K562 (cell line): ENCODE results near the gene ATP5PO. TPM values are rescaled to one million over a fixed set of nuclear protein-coding genes. Genes with fewer than 3 reads are reported as not detected.
A peak's percentile ranks its signal among the peaks of the same experiment; 100 is the strongest.

ENCODE experiments used
- ATAC-seq: fragments of 200-7000 bp; cut with Tn5 transposase; 3 replicates; pipeline ENCODE4 v1.9.1; 2020; ENCODE audit warnings: moderate library complexity
- BruUV-seq: library from RNA; stranded (reverse); fragments of 400-500 nt; replicated peaks from 2 replicates; lab custom pipeline; 2021; lab: Mats Ljungman, UMichigan
- CTCF ChIA-PET: fragments of 300-600 bp; formaldehyde crosslinking; extraction: SDS; loops from one replicate; lab custom pipeline; 2021; ENCODE audit warnings: low intra/inter-chr PET ratio; lab: Yijun Ruan, JAX
- POLR2A ChIA-PET: fragments of 300-600, 350-650 bp; sonication (Branson Sonifier 250); formaldehyde crosslinking; extraction: SDS; loops from one replicate; lab custom pipeline; 2021; ENCODE audit warnings: antibody characterized with exemption, inconsistent platforms; lab: Yijun Ruan, JAX
- DNase-seq, 4 experiments: peaks; one replicate each; pipeline versions ENCODE4 v3.0.0 to v3.0.0-alpha.2; 2011 to 2018; ENCODE audit warnings: low spot score in 3 of 4, mixed read lengths in 3 of 4; ENCODE audit errors: extremely low read depth in 1 of 4
- FAIRE-seq: peaks from 2 replicates; lab custom pipeline; 2011; peaks lifted over from hg19 to GRCh38; lab: Jason Lieb, UNC
- H2AFZ ChIP-seq: 2 replicates; pipeline ENCODE4 v1.6.0; 2011; ENCODE audit warnings: low read depth, low read length, control low read depth, inconsistent platforms
- H3K27ac ChIP-seq: fragments of 200-600 bp; 3 replicates; pipeline ENCODE4 v1.8.0; 2011; ENCODE audit warnings: low read depth, mild to moderate bottlenecking, control low read depth, inconsistent platforms, low read length, moderate library complexity, mixed read lengths; ENCODE audit errors: extremely low read depth
- H3K27me3 ChIP-seq, 2 experiments: fragments of 300-600 bp in 1 of 2; 2 replicates in 1 of 2; 3 replicates in 1 of 2; pipeline versions ENCODE4 v1.6.0 to v1.8.0; 2011; ENCODE audit warnings: inconsistent platforms in 2 of 2, low read length in 2 of 2, mild to moderate bottlenecking in 1 of 2, mixed read lengths in 1 of 2, moderate library complexity in 1 of 2; ENCODE audit not compliant: control insufficient read depth in 2 of 2, insufficient read depth in 2 of 2
- H3K36me3 ChIP-seq: fragments of 300-600 bp; 3 replicates; pipeline ENCODE4 v1.8.0; 2011; ENCODE audit warnings: mild to moderate bottlenecking, low read length, inconsistent platforms; ENCODE audit not compliant: control insufficient read depth, insufficient read depth
- H3K4me1 ChIP-seq, 2 experiments: fragments of 200-600 bp in 1 of 2; replicated peaks in 1 of 2; 2 replicates in 1 of 2; 3 replicates in 1 of 2; pipeline versions ENCODE4 v1.5.1 to v1.8.0; 2011; ENCODE audit warnings: inconsistent platforms in 2 of 2, low read length in 2 of 2, mild to moderate bottlenecking in 1 of 2, mixed read lengths in 1 of 2, moderate library complexity in 1 of 2; ENCODE audit not compliant: control insufficient read depth in 2 of 2, insufficient read depth in 2 of 2
- H3K4me2 ChIP-seq: 2 replicates; pipeline ENCODE4 v1.6.1; 2011; ENCODE audit warnings: low read length, control low read depth, inconsistent platforms, mixed read lengths; ENCODE audit not compliant: insufficient read depth
- H3K4me3 ChIP-seq: fragments of 200-600 bp; sonication (generic), shearing (Covaris generic); 2 replicates; pipeline ENCODE4 v1.5.1; 2016; ENCODE audit warnings: control low read depth, inconsistent platforms
- H3K79me2 ChIP-seq: fragments of 200-600 bp; 3 replicates; pipeline ENCODE4 v1.8.0; 2011; ENCODE audit warnings: low read length, inconsistent platforms; ENCODE audit not compliant: control insufficient read depth, insufficient read depth
- H3K9ac ChIP-seq, 2 experiments: 2 replicates each; pipeline versions ENCODE4 v1.6.0 to v1.6.1; 2011; ENCODE audit warnings: low read depth in 2 of 2, low read length in 2 of 2, control low read depth in 1 of 2, inconsistent platforms in 1 of 2, mild to moderate bottlenecking in 1 of 2, mixed read lengths in 1 of 2; ENCODE audit not compliant: insufficient read depth in 1 of 2
- H3K9me1 ChIP-seq: one replicate; pipeline ENCODE4 v1.6.0; 2011; ENCODE audit warnings: inconsistent platforms, mild to moderate bottlenecking, low read length, moderate library complexity; ENCODE audit not compliant: control insufficient read depth, insufficient read depth
- H3K9me3 ChIP-seq: replicated peaks from 2 replicates; pipeline ENCODE4 v1.5.1; 2011; ENCODE audit warnings: low read depth, low read length, inconsistent platforms; ENCODE audit not compliant: control insufficient read depth, insufficient read depth
- H4K20me1 ChIP-seq: replicated peaks from 2 replicates; pipeline ENCODE4 v1.6.1; 2011; ENCODE audit warnings: low read length, inconsistent platforms, mixed read lengths; ENCODE audit not compliant: control insufficient read depth, insufficient read depth
- FOS ChIP-seq: IDR thresholded peaks from 3 replicates; pipeline ENCODE4 v1.6.1; 2011; ENCODE audit not compliant: insufficient read length; ENCODE audit errors: extremely low read depth
- ILF3 ChIP-seq: fragments of 450-650 bp; IDR thresholded peaks from 2 replicates; pipeline ENCODE4 v1.6.1; 2018; ENCODE audit warnings: antibody characterized with exemption, mild to moderate bottlenecking, moderate library complexity, borderline replicate concordance
- IRF2 ChIP-seq: sonication (generic); formaldehyde crosslinking; IDR thresholded peaks from 2 replicates; pipeline ENCODE4 v1.8.1; 2022; ENCODE audit warnings: mild to moderate bottlenecking, missing genetic modification reagents
- TBP ChIP-seq: optimal IDR thresholded peaks from 2 replicates; pipeline ENCODE3; 2011; ENCODE audit warnings: low read depth, low read length, improper control_type of control experiment
- ZNF408 ChIP-seq: fragments of 250-450 bp; sonication (Bioruptor Pico); IDR thresholded peaks from 2 replicates; pipeline ENCODE4 v1.4.0; 2020; ENCODE audit warnings: low read depth, mild to moderate bottlenecking, moderate library complexity
- WGBS: fragments of 100-300 bp; shearing (Covaris generic); methylation state at CpG from one replicate; pipeline ENCODE4 v1.1.6; 2016; ENCODE audit warnings: low coverage, mixed read lengths; ENCODE audit not compliant: insufficient coverage; ENCODE audit errors: missing lambda C conversion rate; 5-methylcytosine and 5-hydroxymethylcytosine counted together
- in situ Hi-C: fragments of 300-500 bp; cut with MboI; formaldehyde crosslinking; loops from 4 replicates; pipeline ENCODE4 v1.15.0; 2018; ENCODE audit warnings: inconsistent platforms, mixed read lengths
- intact Hi-C: fragments of 100-400 bp; cut with micrococcal nuclease; formaldehyde crosslinking; loops from 2 replicates; pipeline ENCODE4 v1.14.2; 2022
- polyA plus RNA-seq, 8 experiments: library from polyadenylated mRNA; depleted of rRNA in 4 of 8; stranded (reverse) in 5 of 8; unstranded in 3 of 8; fragments of >200 nt; fragmentation: Nextera tagmentation in 2 of 8; fragmentation: Illumina TruSeq in 1 of 8; extraction: Ambion mirVana in 2 of 8; extraction: Trizol in 1 of 8; gene quantifications; 2 replicates each; pipeline versions ENCODE4 v1.2.1 to v1.2.3, GENCODE V29; 2011 to 2014; ENCODE audit warnings: inconsistent platforms in 1 of 8, missing spikeins in 1 of 8
- total RNA-seq, 7 experiments: library from RNA; depleted of rRNA in 6 of 7; stranded (reverse); fragments of >200 nt in 6 of 7; fragmentation: Illumina TruSeq in 2 of 7; extraction: Trizol in 2 of 7; gene quantifications; 2 replicates each; pipeline versions ENCODE4 v1.2.1 to v1.2.3, GENCODE V29; 2011 to 2021; ENCODE audit warnings: low replicate concordance in 1 of 7
- TF ChIP-seq, protein P1 (sequence below): fragments of 250-450 bp; sonication (Bioruptor Pico); IDR thresholded peaks from 2 replicates; pipeline ENCODE4 v1.5.0; 2021; ENCODE audit warnings: mild to moderate bottlenecking, moderate library complexity
- TF ChIP-seq, protein P2 (sequence below): fragments of 250-450 bp; sonication (Bioruptor Pico); IDR thresholded peaks from 2 replicates; pipeline ENCODE4 v1.4.0; 2020; ENCODE audit warnings: mild to moderate bottlenecking

ATP5PO gene
- total and polyA plus RNA-seq, 9 of the 15 experiments (the other 6 are each of a cell fraction or from before 2014, with no cell fraction given): 367 to 2,722 (median 808) TPM

DNA sequence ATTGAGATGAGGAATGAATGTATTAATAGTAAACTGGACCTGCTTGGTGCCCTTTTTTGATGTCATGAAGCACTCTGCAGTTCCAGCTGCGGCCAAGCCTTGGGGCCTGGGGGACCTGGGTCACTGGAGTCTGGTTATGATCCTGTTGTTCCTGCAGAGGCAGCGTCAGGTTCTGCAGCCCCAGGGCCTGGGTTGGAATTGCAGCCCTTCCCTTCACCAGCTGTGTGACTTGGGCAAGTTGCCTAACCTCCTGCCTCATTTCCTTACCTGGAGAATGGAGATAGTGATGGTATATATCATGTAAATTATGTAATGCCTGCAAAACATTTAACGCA is 9.1 kb upstream of the ATP5PO start:
- Histone ChIP-seq H4K20me1 (no peaks in the 10 kb centered on the region), H3K27ac (no peak overlapping the region), H3K4me3 (no peak overlapping the region), H3K9me1 (no peaks in the 10 kb centered on the region), H3K27me3 (peaks cover 0 to 6% of the 10 kb centered on the region in 2 experiments; a peak in 1 of 5 replicates), H3K4me2 (no peak overlapping the region), H3K4me1 (peaks cover 0 to 3% of the 10 kb centered on the region in 2 experiments; a peak in 1 of 5 replicates), H3K36me3 (no peaks in the 10 kb centered on the region), H3K79me2 (no peaks in the 10 kb centered on the region), H3K9ac (no peak overlapping the region), H2AFZ (peak overlapping the region; percentile 72; the same call in 1 of the 2 replicates), H3K9me3 (no peaks in the 10 kb centered on the region)
- FAIRE-seq (no peak), ATAC-seq (peak; percentile 50; the same call in 2 of the 3 replicates), DNase-seq (peak in 1 of 4 experiments; percentile 13)
- 52% methylated on average over 3 of the region's 3 CpGs for WGBS
- ChIA-PET POLR2A (interaction anchor here (1.2 to 2.7 kb wide), 4 partner anchors 12 to 424 kb away, joined by 3 to 21 read pairs (median 4); no protein-coding TSS in a partner anchor), CTCF (interaction anchor here (1.0 to 3.5 kb wide), 8 partner anchors 294 to 705 kb away, joined by 3 to 36 read pairs (median 6); no protein-coding TSS in a partner anchor)
- in situ Hi-C loops: loop anchor here (5.0 to 10.0 kb wide), 5 partner anchors 140 to 710 kb away; no protein-coding TSS in a partner anchor
- intact Hi-C loops: loop anchor here (5.0 kb wide), 2 partner anchors 148 to 318 kb away; partner anchors contain the start of genes MRPS6 and SLC5A3
- BruUV-seq: no TSS peak
- TF ChIP-seq, protein P1, sequence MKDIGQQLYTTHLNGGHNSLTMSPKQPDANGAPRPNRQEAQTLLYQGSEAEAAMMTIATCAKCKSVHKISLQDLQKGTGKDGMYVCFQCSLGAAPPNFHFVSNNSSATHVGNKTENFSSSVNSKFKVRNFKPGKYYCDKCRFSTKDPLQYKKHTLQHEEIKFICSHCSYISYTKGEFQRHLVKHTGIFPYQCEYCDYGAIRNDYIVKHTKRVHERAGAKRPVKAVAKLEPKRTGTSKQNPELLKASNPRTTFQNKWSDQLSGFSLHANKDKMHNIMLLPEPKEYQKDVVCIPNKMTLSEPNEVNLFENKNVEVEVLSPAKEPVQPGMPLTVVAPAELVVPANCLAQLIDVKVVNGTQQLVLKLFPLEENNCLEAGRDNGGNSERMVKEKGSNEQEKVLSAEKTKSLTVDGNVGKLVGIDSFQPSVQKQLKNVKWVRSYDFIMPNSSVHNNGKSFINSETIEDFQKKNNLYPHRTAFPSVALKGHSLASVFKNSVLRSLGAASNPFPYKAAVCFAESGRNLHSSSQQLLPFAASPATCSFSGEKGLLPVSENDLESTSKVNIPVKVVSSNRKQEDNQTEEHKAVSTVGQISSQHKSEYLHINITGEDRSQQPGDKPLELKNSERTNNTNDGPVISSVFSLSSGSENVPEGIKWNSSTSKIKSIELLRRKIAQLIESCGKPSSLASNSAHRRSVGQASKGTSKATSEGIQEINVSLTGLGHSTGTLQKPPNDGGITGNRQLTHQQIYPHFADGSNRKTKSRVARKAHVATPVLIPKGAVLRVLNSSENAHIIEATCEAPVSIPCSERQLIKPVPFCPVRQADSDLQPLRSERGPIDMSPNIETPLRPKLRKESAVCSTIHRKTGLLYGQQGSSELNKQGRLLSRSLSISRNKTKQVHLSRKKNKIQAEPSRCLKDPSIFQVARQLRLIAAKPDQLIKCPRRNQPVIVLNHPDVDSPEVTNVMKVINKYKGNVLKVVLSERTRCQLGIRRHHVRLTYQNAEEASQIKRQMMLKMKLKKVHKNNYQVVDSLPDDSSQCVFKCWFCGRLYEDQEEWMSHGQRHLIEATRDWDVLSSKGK (CRISPR knock-in tag): no peak
- TF ChIP-seq FOS (no peak), IRF2 (no peak), ILF3 (no peak), ZNF408 (no peak), TBP (no peak)
- TF ChIP-seq, protein P2, sequence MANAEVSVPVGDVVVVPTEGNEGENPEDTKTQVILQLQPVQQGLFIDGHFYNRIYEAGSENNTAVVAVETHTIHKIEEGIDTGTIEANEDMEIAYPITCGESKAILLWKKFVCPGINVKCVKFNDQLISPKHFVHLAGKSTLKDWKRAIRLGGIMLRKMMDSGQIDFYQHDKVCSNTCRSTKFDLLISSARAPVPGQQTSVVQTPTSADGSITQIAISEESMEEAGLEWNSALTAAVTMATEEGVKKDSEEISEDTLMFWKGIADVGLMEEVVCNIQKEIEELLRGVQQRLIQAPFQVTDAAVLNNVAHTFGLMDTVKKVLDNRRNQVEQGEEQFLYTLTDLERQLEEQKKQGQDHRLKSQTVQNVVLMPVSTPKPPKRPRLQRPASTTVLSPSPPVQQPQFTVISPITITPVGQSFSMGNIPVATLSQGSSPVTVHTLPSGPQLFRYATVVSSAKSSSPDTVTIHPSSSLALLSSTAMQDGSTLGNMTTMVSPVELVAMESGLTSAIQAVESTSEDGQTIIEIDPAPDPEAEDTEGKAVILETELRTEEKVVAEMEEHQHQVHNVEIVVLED (CRISPR knock-in tag): no peak
